Panc1 (cell line): ENCODE results near the gene FUS. TPM values are rescaled to one million over a fixed set of nuclear protein-coding genes. Genes with fewer than 3 reads are reported as not detected.
"Not testable (repeated sequence)": the region's sequence is repeated elsewhere in the genome, so short reads cannot be mapped to it uniquely, and the experiment has no call there.

Experiments
- ATAC-seq: fragments of 200-7000 bp; cut with Tn5 transposase; 2 replicates; pipeline ENCODE4 v1.9.1; 2020; ENCODE audit warnings: mild to moderate bottlenecking, moderate library complexity
- BruUV-seq: library from RNA; stranded (reverse); fragments of 400-500 nt; replicated peaks from 2 replicates; lab custom pipeline; 2021; lab: Mats Ljungman, UMichigan
- CTCF ChIA-PET: fragments of 300-600 bp; sonication (Branson Sonifier 250); formaldehyde crosslinking; loops from one replicate; lab custom pipeline; 2022; ENCODE audit warnings: antibody characterized with exemption; lab: Charles Lee
- POLR2A ChIA-PET: fragments of 300-600 bp; sonication (Branson Sonifier 250); formaldehyde crosslinking; loops from one replicate; lab custom pipeline; 2022; ENCODE audit warnings: antibody characterized with exemption; lab: Charles Lee
- DNase-seq: peaks from one replicate; pipeline ENCODE4 v3.0.0-alpha.2; 2010; ENCODE audit warnings: low read depth, low spot score
- H3K27ac ChIP-seq: 2 replicates; pipeline ENCODE4 v1.5.1; 2011; ENCODE audit warnings: mild to moderate bottlenecking, low read length, inconsistent platforms
- H3K27me3 ChIP-seq: fragments of 200-500 bp; sonication (Bioruptor generic); 2 replicates; pipeline ENCODE4 v1.6.0; 2014; ENCODE audit warnings: low read length, inconsistent platforms; ENCODE audit not compliant: control insufficient read depth, insufficient read depth
- H3K36me3 ChIP-seq: fragments of 200-500 bp; sonication (Bioruptor generic); 2 replicates; pipeline ENCODE4 v1.5.1; 2014; ENCODE audit warnings: inconsistent platforms, mild to moderate bottlenecking, low read length, moderate library complexity; ENCODE audit not compliant: control insufficient read depth, insufficient read depth
- H3K4me1 ChIP-seq: 2 replicates; pipeline ENCODE4 v1.5.1; 2011; ENCODE audit warnings: inconsistent platforms, mild to moderate bottlenecking, low read length, moderate library complexity; ENCODE audit not compliant: control insufficient read depth, insufficient read depth
- H3K4me3 ChIP-seq, 2 experiments: 2 replicates each; pipeline ENCODE4 v1.5.1; 2011 to 2012; ENCODE audit warnings: low read depth in 2 of 2, low read length in 2 of 2, mild to moderate bottlenecking in 2 of 2, inconsistent platforms in 1 of 2, moderate library complexity in 1 of 2
- H3K9me3 ChIP-seq: fragments of 200-500 bp; sonication (Bioruptor generic); 2 replicates; pipeline ENCODE4 v1.5.1; 2014; ENCODE audit warnings: low read depth, mild to moderate bottlenecking, inconsistent platforms, low read length, moderate library complexity; ENCODE audit not compliant: control insufficient read depth, insufficient read depth
- POLR2AphosphoS5 ChIP-seq: IDR thresholded peaks from 2 replicates; pipeline ENCODE4 v1.6.1; 2012; ENCODE audit warnings: mild to moderate bottlenecking, low read depth, low read length, moderate library complexity
- SIN3A ChIP-seq: IDR thresholded peaks from 2 replicates; pipeline ENCODE4 v1.6.1; 2012; ENCODE audit warnings: low read depth, mild to moderate bottlenecking, low read length, moderate library complexity, borderline replicate concordance; ENCODE audit not compliant: insufficient read depth
- TCF7L2 ChIP-seq: IDR thresholded peaks from 2 replicates; pipeline ENCODE4 v1.6.1; 2011; ENCODE audit warnings: mild to moderate bottlenecking, low read depth, low read length, inconsistent platforms
- in situ Hi-C: cut with HindIII; loops from 2 replicates; pipeline ENCODE4 v1.10.0; 2016; ENCODE audit warnings: low sequenced_read_pairs, low pct_unique_long_range_greater_than_20kb
- intact Hi-C: fragments of 100-400 bp; cut with micrococcal nuclease; formaldehyde crosslinking; loops from one replicate; pipeline ENCODE4 v1.10.0; 2022; ENCODE audit not compliant: unreplicated experiment
- total RNA-seq: library from RNA; stranded (reverse); gene quantifications from one replicate; pipeline ENCODE4 v1.2.1, GENCODE V29; 2021; ENCODE audit not compliant: unreplicated experiment
- TF ChIP-seq, protein P1 (sequence below): fragments of 450-650 bp; IDR thresholded peaks from 2 replicates; pipeline ENCODE4 v1.5.1; 2017; ENCODE audit warnings: mild to moderate bottlenecking
- TF ChIP-seq, protein P2 (sequence below), 2 experiments: IDR thresholded peaks; 2 replicates each; pipeline ENCODE4 v1.6.1; 2011 to 2012; ENCODE audit warnings: low read depth in 2 of 2, control low read depth in 1 of 2, low read length in 1 of 2, mild to moderate bottlenecking in 1 of 2, moderate library complexity in 1 of 2; ENCODE audit not compliant: insufficient read depth in 1 of 2

FUS gene
- total RNA-seq, 1 experiment from 2014 or later: 441 TPM

DNA sequence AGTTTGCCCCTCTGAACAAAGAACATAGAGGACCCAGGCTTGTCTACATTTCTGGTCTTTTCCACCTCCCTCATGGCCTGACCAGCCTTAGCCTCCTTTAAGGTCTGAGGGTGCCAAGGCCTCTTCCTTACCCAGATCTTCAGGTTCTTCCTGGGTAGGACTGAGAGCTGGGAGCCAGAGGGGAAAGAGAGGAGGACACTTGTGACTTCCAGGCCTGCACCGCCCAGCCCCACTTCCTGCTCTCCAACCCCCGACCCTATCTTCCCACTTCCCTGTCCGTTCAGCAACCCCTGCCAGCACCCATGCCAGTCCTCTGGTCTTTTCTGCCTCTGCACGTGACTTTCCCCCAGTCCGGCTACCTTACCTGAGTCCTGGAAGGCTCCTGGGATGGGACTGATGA lies 30.6 kb upstream of the FUS start:
- H3K4me3 ChIP-seq: no peak overlapping the region
- no TSS peak for BruUV-seq
- in situ Hi-C loops: no loop called here
- ATAC-seq (peak; percentile 31), DNase-seq (no peak)
- intact Hi-C loops: no loop called here
- H3K36me3 ChIP-seq: no peaks in the 10 kb centered on the region
- TF ChIP-seq TCF7L2: no peak
- TF ChIP-seq, protein P1, sequence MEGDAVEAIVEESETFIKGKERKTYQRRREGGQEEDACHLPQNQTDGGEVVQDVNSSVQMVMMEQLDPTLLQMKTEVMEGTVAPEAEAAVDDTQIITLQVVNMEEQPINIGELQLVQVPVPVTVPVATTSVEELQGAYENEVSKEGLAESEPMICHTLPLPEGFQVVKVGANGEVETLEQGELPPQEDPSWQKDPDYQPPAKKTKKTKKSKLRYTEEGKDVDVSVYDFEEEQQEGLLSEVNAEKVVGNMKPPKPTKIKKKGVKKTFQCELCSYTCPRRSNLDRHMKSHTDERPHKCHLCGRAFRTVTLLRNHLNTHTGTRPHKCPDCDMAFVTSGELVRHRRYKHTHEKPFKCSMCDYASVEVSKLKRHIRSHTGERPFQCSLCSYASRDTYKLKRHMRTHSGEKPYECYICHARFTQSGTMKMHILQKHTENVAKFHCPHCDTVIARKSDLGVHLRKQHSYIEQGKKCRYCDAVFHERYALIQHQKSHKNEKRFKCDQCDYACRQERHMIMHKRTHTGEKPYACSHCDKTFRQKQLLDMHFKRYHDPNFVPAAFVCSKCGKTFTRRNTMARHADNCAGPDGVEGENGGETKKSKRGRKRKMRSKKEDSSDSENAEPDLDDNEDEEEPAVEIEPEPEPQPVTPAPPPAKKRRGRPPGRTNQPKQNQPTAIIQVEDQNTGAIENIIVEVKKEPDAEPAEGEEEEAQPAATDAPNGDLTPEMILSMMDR: no peak
- ChIA-PET POLR2A (no interaction called here), CTCF (no interaction called here)
- no peaks in the 10 kb centered on the region for H3K27me3 ChIP-seq
- no peak overlapping the region for H3K27ac ChIP-seq
- H3K4me1 ChIP-seq: no peaks in the 10 kb centered on the region
- no peaks in the 10 kb centered on the region for H3K9me3 ChIP-seq

GRCh38 chr16:31149894-31150890 lies 29.7 kb upstream of the FUS start, which contains the start of gene PRSS36:
TSS of gene PRSS36 (minus strand) at chr16:31150066. CDS start at chr16:31150035, 31 bp downstream.
- H3K4me1 ChIP-seq: no peaks in the 10 kb centered on the region
- ChIA-PET POLR2A (no interaction called here), CTCF (no interaction called here)
- no peak within 1 kb of the TSS for H3K27ac ChIP-seq
- H3K4me3 ChIP-seq: no peak within 1 kb of the TSS
- in situ Hi-C loops (no loop called here), intact Hi-C loops (no loop called here)
- TF ChIP-seq TCF7L2 (no peak), SIN3A (no peak), POLR2AphosphoS5 (no peak)
- TF ChIP-seq, protein P1: no peak
- TF ChIP-seq, protein P2, sequence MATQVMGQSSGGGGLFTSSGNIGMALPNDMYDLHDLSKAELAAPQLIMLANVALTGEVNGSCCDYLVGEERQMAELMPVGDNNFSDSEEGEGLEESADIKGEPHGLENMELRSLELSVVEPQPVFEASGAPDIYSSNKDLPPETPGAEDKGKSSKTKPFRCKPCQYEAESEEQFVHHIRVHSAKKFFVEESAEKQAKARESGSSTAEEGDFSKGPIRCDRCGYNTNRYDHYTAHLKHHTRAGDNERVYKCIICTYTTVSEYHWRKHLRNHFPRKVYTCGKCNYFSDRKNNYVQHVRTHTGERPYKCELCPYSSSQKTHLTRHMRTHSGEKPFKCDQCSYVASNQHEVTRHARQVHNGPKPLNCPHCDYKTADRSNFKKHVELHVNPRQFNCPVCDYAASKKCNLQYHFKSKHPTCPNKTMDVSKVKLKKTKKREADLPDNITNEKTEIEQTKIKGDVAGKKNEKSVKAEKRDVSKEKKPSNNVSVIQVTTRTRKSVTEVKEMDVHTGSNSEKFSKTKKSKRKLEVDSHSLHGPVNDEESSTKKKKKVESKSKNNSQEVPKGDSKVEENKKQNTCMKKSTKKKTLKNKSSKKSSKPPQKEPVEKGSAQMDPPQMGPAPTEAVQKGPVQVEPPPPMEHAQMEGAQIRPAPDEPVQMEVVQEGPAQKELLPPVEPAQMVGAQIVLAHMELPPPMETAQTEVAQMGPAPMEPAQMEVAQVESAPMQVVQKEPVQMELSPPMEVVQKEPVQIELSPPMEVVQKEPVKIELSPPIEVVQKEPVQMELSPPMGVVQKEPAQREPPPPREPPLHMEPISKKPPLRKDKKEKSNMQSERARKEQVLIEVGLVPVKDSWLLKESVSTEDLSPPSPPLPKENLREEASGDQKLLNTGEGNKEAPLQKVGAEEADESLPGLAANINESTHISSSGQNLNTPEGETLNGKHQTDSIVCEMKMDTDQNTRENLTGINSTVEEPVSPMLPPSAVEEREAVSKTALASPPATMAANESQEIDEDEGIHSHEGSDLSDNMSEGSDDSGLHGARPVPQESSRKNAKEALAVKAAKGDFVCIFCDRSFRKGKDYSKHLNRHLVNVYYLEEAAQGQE (IDR thresholded peaks at IDR 0.05; ENCODE audit: insufficient read depth in 1 of 2, low read depth in 2 of 2, low read length in 1 of 2): no peak
- H3K36me3 ChIP-seq: no peaks in the 10 kb centered on the region
- no peak for ATAC-seq
- H3K9me3 ChIP-seq: no peaks in the 10 kb centered on the region
- no peak for DNase-seq
- BruUV-seq: no TSS peak
- H3K27me3 ChIP-seq: no peaks in the 10 kb centered on the region

- intact Hi-C loops, ATAC-seq, CTCF ChIA-PET, POLR2A ChIA-PET, H3K36me3 ChIP-seq, H3K27me3 ChIP-seq, H3K9me3 ChIP-seq, BruUV-seq, H3K27ac ChIP-seq, DNase-seq, H3K4me1 ChIP-seq, H3K4me3 ChIP-seq, in situ Hi-C loops: not testable (repeated sequence)
Measured at GRCh38 chr16:31150976-31151375, 29.0 kb upstream of the FUS start.
